ENCODE data around the gene PRB4.
"Not testable (repeated sequence)": the region's sequence is repeated elsewhere in the genome, so short reads cannot be mapped to it uniquely, and the experiment has no call there.

The PRB4 gene

DNA sequence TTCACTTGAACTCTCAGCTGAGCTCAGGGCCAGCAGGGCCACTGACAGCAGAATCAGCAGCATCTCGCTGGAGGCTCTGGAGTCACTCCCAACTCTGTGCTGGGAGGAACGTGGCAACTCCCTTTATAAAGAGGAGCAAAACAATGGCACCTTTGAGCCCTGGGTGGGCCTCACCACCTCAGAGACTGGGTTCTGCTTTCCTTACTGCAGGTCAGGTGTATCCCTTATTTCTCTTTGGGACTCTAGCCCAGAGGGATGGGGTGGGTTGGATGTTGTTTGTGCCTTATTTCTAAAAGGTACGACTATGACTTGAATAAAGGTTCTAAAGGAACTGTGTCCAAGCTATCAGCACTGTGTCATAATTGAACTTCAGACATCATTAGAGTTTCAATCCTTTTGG, at the start of gene PRB4:
Gene PRB4, minus strand, starts transcription at position 101 of the 400 bp plus-strand sequence. Its CDS starts 38 bp downstream, at position 63.
- no peak for DNase-seq

GRCh38 chr12:11351736-11352135, 41.5 kb upstream of the PRB4 start:
- DNase-seq = not testable (repeated sequence)

DNA sequence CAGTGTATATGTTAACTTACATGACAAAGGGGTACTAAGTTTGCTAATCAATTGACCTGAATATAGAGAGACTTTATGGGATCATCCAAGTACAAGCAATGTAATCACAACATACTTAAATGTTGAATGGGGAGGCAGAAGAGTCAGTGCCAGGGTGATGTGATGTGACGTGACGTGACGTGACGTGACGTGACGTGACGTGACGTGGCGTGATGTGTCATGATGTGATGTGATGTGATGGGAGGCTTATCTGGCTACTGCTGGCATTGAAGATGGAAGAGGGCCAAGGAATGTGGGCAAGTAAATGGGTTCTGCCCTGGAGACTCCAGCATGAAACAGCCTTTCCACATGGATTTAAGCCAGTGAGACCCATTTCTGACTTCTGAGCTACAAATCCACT, 38.2 kb upstream of the PRB4 start:
- no peak for DNase-seq

DNA sequence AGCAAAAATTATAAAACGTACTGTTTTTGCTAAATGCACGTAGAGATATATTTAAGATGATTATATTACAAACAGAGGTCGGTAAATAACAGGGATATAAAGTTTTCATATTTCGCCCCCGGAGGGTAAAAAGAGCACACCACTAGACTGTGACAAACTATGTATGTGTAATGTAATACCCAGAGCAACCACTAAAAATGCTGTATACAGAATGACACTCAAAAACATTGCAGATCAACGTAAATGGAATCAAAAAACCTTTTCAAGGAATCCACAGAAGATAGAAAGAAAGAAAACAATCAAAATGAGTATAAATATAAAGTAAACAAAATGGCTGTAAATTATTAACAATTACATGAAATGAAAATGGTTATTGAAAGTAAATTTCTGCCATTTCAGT, 37.6 kb upstream of the PRB4 start:
- DNase-seq = no peak

GRCh38 chr12:11344500-11344899, 34.3 kb upstream of the PRB4 start:
- DNase-seq = no peak

DNA sequence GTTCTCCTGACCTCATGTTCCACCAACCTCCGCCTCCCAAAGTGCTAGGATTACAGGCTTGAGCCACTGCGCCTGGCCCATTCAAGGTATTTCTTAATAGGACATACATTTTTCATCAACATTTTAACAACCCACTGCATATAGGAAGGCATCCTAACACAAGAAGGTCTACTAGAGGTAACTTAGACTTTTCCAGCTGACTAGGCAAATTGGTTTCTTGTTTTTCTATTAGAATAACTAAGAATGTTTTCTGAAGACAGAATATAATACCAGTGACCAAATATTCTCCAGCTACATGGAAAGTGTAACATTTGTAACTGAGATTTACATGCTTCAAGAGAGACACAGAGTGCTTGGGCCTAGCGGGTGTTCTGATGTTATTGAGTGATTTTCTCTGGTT, 14.2 kb upstream of the PRB4 start:
- no peak for DNase-seq

GRCh38 chr12:11321980-11322379, 11.7 kb upstream of the PRB4 start:
- DNase-seq = peak; percentile 2

- no peak for DNase-seq
Measured at GRCh38 chr12:11307143-11307542, 3.1 kb downstream of the PRB4 start.

GRCh38 chr12:11273449-11273848, 36.8 kb downstream of the PRB4 start:
- no peak for DNase-seq

- no peak for DNase-seq
Measured at GRCh38 chr12:11269607-11270006, 40.6 kb downstream of the PRB4 start, which contains the start of gene PRB3. TSS of gene PRB3 (minus strand) at chr12:11269707. CDS start at chr12:11269669, 38 bp downstream.

DNA sequence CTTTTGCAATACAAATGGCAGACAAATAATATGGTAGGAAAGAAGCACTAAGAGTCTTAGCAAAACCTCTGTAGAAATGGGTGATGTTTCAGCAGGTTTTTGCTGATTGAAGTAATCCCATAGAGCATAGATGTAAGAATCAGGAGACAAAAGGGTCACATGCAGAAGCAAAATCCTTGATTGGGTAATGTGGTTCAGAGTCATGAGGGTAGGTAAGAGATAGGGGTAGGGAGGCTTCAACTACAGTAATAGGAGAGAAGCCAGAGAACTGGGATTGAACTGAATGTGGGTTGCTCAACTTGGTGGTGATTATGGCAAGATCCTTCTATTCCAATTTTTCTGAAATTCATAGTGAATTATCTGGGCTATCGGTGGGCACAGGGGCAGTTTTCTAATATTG, 45.7 kb downstream of the PRB4 start:
- DNase-seq = no peak
